Activated CD8-positive, alpha-beta T cell treated with anti-CD3 and anti-CD28 coated beads for 36 hours (primary cell): ENCODE results near the gene TNNT3. TPM values are rescaled to one million over a fixed set of nuclear protein-coding genes. Genes with fewer than 3 reads are reported as not detected.

ENCODE experiments used
- ATAC-seq: fragments of 200-7000 bp; cut with Tn5 transposase; one replicate; pipeline ENCODE4 v1.10.0; 2021; ENCODE audit warnings: mild to moderate bottlenecking, moderate library complexity
- CTCF ChIA-PET: fragments of 350-600 bp; sonication (Branson Sonifier 250); formaldehyde crosslinking; loops from one replicate; lab custom pipeline; 2021; ENCODE audit warnings: antibody characterized with exemption; lab: Charles Lee
- POLR2A ChIA-PET: fragments of 350-600 bp; sonication (Branson Sonifier 250); formaldehyde crosslinking; loops from one replicate; lab custom pipeline; 2021; ENCODE audit warnings: antibody characterized with exemption; lab: Charles Lee
- DNase-seq: peaks from one replicate; pipeline ENCODE4 v3.0.0-alpha.2; 2020
- H3K27ac Mint-ChIP-seq: one replicate; pipeline ENCODE4 v1.8.0; 2021; ENCODE audit warnings: mild to moderate bottlenecking, mixed read lengths
- H3K27me3 Mint-ChIP-seq: one replicate; pipeline ENCODE4 v1.8.0; 2021; ENCODE audit warnings: mixed read lengths
- H3K36me3 Mint-ChIP-seq: one replicate; pipeline ENCODE4 v1.8.0; 2021; ENCODE audit warnings: low read depth, mixed read lengths
- H3K4me1 Mint-ChIP-seq: one replicate; pipeline ENCODE4 v1.8.0; 2021; ENCODE audit warnings: low read depth, mixed read lengths
- H3K4me3 Mint-ChIP-seq: one replicate; pipeline ENCODE4 v1.8.0; 2021; ENCODE audit warnings: mild to moderate bottlenecking, moderate library complexity, mixed read lengths
- H3K9me3 Mint-ChIP-seq: one replicate; pipeline ENCODE4 v1.8.0; 2021; ENCODE audit warnings: mixed read lengths
- CTCF ChIP-seq: fragments of 200-600 bp; IDR thresholded peaks from one replicate; pipeline ENCODE4 v1.8.0; 2022; ENCODE audit warnings: antibody characterized with exemption, mild to moderate bottlenecking
- intact Hi-C: fragments of 100-400 bp; cut with micrococcal nuclease; formaldehyde crosslinking; loops from one replicate; pipeline ENCODE4 v1.10.0; 2022
- total RNA-seq, 2 experiments: library from RNA; stranded (reverse); gene quantifications; one replicate each; pipeline ENCODE4 v1.2.3, GENCODE V29; 2021

The TNNT3 gene
- total RNA-seq, 2 experiments from 2014 or later, result 4.9 to 5.4 TPM

DNA sequence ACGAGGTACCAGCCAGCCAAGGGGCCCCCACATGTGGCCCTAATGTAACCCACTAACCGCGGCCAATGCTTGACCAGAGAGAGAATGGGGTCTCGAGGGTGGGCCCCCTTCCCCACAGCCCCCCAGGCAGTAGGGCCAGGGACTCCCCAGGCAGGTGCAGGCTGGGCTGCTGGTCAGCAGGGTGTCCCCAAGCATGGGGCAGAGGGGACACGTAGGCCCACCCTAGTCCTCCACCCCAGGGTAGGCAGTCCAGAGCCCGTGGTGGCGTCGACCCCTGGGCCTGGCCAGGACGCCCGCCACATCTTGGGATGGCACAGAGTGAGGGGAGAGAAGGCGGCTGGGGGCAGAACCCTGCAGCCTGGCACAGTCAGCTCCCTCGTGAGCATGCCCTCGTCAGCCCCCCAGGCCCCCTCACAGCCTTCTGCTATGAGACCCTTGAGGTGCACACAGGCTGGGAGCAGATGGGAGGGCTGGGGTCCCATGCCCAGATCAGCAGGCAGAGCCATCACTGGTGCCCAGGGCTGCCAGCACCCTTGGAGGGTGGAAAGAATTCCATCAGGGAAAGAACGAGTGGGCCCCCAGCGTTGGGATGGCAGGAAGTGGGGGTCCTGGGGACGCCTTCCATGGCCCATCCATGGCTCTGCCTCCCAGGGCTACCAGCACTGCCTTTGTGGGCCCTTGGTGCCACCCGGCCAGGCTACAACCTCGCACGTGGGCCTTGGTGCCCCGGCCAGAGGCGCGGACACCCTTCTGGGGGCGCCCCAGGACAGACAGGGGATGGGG, 6.1 kb downstream of the TNNT3 start:
- Mint-ChIP-seq H3K27me3 (no peaks in the 10 kb centered on the region), H3K27ac (no peak overlapping the region), H3K9me3 (no peaks in the 10 kb centered on the region), H3K4me1 (peaks cover 2% of the 10 kb centered on the region), H3K36me3 (no peaks in the 10 kb centered on the region), H3K4me3 (no peak overlapping the region)
- ATAC-seq, result no peak
- intact Hi-C loops, result no loop called here
- POLR2A ChIA-PET, result no interaction called here
- no peak for DNase-seq
- CTCF ChIA-PET, result no interaction called here
- no peak for TF ChIP-seq CTCF

- no peaks in the 10 kb centered on the region for H3K9me3 Mint-ChIP-seq
- H3K4me1 Mint-ChIP-seq, result peaks cover 2% of the 10 kb centered on the region
- intact Hi-C loops, result no loop called here
- ATAC-seq (no peak), DNase-seq (no peak)
- no peaks in the 10 kb centered on the region for H3K36me3 Mint-ChIP-seq
- no peaks in the 10 kb centered on the region for H3K27me3 Mint-ChIP-seq
- ChIA-PET CTCF (no interaction called here), POLR2A (no interaction called here)
- TF ChIP-seq CTCF, result no peak
- no peak overlapping the region for H3K4me3 Mint-ChIP-seq
- H3K27ac Mint-ChIP-seq, result no peak overlapping the region
Measured at GRCh38 chr11:1926156-1927025, 6.9 kb downstream of the TNNT3 start.

DNA sequence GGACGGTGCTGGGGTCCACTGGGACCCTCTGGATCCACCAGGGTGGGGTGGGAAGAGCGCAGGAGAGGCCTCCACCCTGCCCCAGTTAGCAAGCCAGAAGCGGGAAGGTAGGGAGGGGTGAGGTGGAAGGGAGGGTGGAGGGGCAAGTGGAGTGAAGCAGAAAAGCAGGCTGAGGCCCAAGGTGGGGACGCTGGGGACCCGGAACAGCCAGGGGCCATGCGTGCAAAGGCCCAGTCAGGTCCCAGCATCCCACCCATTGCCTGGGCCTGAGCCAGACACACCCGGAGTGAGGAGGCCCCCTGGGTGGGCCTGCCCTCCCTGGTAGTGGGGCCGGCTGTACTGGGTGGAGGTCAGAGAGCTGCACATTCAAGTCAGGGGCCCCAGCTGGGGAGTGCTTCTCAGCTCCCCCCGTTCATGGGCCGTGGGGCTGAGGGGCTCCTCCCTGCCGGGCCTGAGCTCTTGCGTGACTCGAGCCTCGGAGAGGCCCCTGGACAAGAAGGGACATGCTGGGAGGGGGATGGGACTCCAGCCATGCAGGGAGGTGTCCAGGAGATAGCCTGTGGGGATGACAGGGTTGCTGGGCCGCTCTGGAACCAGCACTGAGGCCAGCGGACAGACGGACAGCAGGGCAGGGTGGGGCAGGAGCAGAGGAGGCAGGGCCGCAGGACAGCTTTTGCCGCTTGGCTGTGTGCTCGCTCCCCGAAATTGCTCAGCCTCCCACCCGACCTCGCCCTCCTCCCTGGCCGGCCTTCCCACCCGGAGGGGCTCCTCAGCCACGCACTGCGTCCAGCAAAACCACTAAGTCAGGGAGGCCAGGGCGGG, 7.7 kb downstream of the TNNT3 start:
- intact Hi-C loops, result no loop called here
- H3K36me3 Mint-ChIP-seq, result no peaks in the 10 kb centered on the region
- H3K4me3 Mint-ChIP-seq, result no peak overlapping the region
- H3K27ac Mint-ChIP-seq, result no peak overlapping the region
- CTCF ChIA-PET, result no interaction called here
- no peaks in the 10 kb centered on the region for H3K27me3 Mint-ChIP-seq
- POLR2A ChIA-PET, result no interaction called here
- H3K9me3 Mint-ChIP-seq, result no peaks in the 10 kb centered on the region
- peaks cover 2% of the 10 kb centered on the region for H3K4me1 Mint-ChIP-seq
- DNase-seq, result no peak
- ATAC-seq, result no peak
- no peak for TF ChIP-seq CTCF

GRCh38 chr11:1927848-1928469, 8.5 kb downstream of the TNNT3 start:
- peaks cover 2% of the 10 kb centered on the region for H3K4me1 Mint-ChIP-seq
- no peaks in the 10 kb centered on the region for H3K36me3 Mint-ChIP-seq
- no peaks in the 10 kb centered on the region for H3K27me3 Mint-ChIP-seq
- no peak for ATAC-seq
- no peak for TF ChIP-seq CTCF
- no peak overlapping the region for H3K4me3 Mint-ChIP-seq
- intact Hi-C loops, result no loop called here
- H3K27ac Mint-ChIP-seq, result no peak overlapping the region
- DNase-seq, result no peak
- H3K9me3 Mint-ChIP-seq, result no peaks in the 10 kb centered on the region
- CTCF ChIA-PET, result interaction anchor here (2.0 kb wide), 1 partner anchor 46 kb away, joined by 5 read pairs; no protein-coding TSS in a partner anchor
- POLR2A ChIA-PET, result no interaction called here
